ENCODE data around the gene CNTNAP4. TPM values are rescaled to one million over a fixed set of nuclear protein-coding genes. Genes with fewer than 3 reads are reported as not detected.

CNTNAP4 gene
- total RNA-seq, 3 donors from 2014 or later: not detected

DNA sequence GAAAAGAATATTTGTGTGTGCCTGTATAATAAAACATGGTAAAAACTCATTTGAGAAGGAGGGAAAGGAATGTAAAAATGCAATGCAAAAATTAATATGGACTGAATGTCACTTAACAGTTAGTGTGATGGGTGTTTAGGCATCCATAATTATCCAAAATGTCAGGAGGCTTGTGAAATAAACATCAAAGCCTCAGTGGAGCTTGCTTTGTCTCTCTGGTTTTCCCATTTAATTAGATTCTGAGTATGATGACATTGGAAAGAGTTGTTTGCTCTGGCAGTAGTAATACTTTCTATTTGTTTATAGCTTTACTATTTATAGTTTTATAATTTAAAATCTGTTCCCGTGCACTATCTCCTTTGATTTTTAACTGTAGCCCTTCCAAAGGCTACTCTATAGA is 51.9 kb downstream of the CNTNAP4 start:
- Histone ChIP-seq H3K4me1 (no peaks in the 10 kb centered on the region), H3K9me3 (no peaks in the 10 kb centered on the region), H3K36me3 (no peaks in the 10 kb centered on the region), H3K4me3 (no peak overlapping the region), H3K27ac (no peak overlapping the region), H3K27me3 (no peaks in the 10 kb centered on the region)
- no peak for TF ChIP-seq POLR2AphosphoS5 (IDR thresholded peaks at IDR 0.05)
- TF ChIP-seq, protein P1, sequence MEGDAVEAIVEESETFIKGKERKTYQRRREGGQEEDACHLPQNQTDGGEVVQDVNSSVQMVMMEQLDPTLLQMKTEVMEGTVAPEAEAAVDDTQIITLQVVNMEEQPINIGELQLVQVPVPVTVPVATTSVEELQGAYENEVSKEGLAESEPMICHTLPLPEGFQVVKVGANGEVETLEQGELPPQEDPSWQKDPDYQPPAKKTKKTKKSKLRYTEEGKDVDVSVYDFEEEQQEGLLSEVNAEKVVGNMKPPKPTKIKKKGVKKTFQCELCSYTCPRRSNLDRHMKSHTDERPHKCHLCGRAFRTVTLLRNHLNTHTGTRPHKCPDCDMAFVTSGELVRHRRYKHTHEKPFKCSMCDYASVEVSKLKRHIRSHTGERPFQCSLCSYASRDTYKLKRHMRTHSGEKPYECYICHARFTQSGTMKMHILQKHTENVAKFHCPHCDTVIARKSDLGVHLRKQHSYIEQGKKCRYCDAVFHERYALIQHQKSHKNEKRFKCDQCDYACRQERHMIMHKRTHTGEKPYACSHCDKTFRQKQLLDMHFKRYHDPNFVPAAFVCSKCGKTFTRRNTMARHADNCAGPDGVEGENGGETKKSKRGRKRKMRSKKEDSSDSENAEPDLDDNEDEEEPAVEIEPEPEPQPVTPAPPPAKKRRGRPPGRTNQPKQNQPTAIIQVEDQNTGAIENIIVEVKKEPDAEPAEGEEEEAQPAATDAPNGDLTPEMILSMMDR (IDR thresholded peaks at IDR 0.05): no peak
- TF ChIP-seq POLR2A (IDR thresholded peaks at IDR 0.05): no peak
- no peak for DNase-seq (ENCODE audit: low spot score in 2 of 2)
- intact Hi-C loops (cut with DNase I; ENCODE audit: low total_unique reads): no loop called here

DNA sequence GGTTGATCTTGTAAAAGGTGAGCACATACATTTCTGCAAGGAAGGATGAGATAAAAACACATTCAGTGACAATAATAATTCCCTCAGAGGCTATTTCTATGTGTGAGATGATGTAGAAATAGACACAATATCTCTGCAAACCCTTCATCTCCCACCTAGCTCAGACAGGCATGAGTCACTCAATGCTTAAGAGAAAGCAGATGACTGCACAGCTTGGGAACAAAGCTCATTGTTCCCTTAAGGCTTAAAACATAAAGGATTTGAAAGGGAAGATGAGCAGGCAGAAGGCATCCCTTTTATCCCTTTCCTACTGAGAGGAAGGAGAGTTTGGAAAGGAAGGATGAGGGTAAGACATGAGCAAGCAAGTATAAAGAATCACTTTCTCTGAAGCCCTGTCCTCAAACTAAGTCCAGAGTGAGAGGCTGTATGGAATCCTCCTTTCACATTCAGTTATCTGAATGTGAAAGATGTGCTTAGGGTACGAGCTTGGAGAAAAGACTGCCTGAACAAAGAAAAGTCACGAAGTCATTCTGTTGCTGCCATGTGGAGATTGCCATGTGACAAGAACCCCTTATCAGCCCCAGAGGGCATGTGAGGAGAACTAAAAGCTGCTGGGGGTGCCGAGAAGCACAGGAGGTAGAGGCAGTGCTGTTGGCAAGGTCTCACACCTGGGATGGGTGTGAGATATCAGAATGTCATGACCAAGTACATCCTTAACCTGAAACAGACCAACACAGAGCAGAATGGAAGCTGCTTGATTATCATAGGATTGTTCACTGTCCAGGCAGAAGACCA is 58.2 kb downstream of the CNTNAP4 start:
- Histone ChIP-seq H3K27ac (no peak overlapping the region), H3K4me3 (no peak overlapping the region), H3K36me3 (no peaks in the 10 kb centered on the region), H3K27me3 (no peaks in the 10 kb centered on the region), H3K9me3 (peaks cover 4 to 7% of the 10 kb centered on the region in 2 donors), H3K4me1 (no peaks in the 10 kb centered on the region)
- intact Hi-C loops (cut with DNase I; ENCODE audit: low total_unique reads): no loop called here
- TF ChIP-seq, protein P1 (IDR thresholded peaks at IDR 0.05): no peak
- TF ChIP-seq POLR2A (IDR thresholded peaks at IDR 0.05) (no peak), POLR2AphosphoS5 (IDR thresholded peaks at IDR 0.05) (no peak)
- no peak for DNase-seq (ENCODE audit: low spot score in 2 of 2)

DNA sequence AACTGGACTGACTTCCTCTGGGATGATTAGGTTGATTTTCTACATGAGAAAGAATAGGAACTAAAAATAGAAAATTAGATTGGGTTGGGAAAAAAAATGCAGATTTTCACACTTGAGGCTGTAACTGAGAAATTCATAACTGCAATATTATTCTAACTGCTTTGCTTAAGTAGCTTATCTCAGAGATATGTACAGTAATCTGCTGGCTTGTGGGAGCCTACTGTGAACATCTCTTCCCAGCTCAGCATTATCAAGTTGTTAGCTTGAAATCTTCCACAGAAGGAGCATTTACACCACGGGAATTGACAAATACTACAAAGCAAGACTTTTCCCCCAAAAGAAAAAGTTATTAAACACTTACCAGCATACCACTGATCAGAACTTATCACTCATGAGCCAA is 58.9 kb downstream of the CNTNAP4 start:
- TF ChIP-seq POLR2AphosphoS5 (IDR thresholded peaks at IDR 0.05) (no peak), POLR2A (IDR thresholded peaks at IDR 0.05) (no peak)
- TF ChIP-seq, protein P1 (IDR thresholded peaks at IDR 0.05): no peak
- H3K27ac ChIP-seq: no peak overlapping the region
- H3K27me3 ChIP-seq: no peaks in the 10 kb centered on the region
- H3K4me1 ChIP-seq: no peaks in the 10 kb centered on the region
- no peak overlapping the region for H3K4me3 ChIP-seq
- H3K36me3 ChIP-seq: no peaks in the 10 kb centered on the region
- H3K9me3 ChIP-seq: peaks cover 4 to 7% of the 10 kb centered on the region in 2 donors
- no peak for DNase-seq (ENCODE audit: low spot score in 2 of 2)
- intact Hi-C loops (cut with DNase I; ENCODE audit: low total_unique reads): no loop called here

DNA sequence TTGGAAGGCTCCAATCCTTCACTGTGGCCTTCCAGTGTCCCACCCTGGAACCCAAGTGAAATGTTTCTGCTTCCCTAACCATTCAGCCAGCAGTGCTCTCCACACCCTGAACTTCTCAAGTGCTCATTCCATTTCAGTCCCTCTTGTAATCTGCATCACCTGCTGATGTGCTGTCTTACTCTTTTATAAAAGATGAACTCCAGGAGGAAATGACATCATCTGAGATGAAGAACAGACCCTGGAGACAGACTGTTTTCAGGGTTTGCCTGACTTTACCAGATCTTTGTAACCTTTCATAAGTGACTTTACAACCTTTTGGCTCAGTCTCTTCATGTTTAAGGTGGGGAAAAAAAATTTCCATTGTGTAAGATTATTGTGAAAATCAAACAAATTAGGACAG is 61.3 kb downstream of the CNTNAP4 start:
- DNase-seq (ENCODE audit: low spot score in 2 of 2): no peak
- no peak for TF ChIP-seq POLR2A (IDR thresholded peaks at IDR 0.05)
- no peak for TF ChIP-seq POLR2AphosphoS5 (IDR thresholded peaks at IDR 0.05)
- TF ChIP-seq, protein P1 (IDR thresholded peaks at IDR 0.05): no peak
- Histone ChIP-seq H3K4me1 (no peaks in the 10 kb centered on the region), H3K4me3 (no peak overlapping the region), H3K27ac (no peak overlapping the region), H3K9me3 (peaks cover 4 to 7% of the 10 kb centered on the region in 2 donors), H3K27me3 (no peaks in the 10 kb centered on the region), H3K36me3 (no peaks in the 10 kb centered on the region)
- intact Hi-C loops (cut with DNase I; ENCODE audit: low total_unique reads): no loop called here

DNA sequence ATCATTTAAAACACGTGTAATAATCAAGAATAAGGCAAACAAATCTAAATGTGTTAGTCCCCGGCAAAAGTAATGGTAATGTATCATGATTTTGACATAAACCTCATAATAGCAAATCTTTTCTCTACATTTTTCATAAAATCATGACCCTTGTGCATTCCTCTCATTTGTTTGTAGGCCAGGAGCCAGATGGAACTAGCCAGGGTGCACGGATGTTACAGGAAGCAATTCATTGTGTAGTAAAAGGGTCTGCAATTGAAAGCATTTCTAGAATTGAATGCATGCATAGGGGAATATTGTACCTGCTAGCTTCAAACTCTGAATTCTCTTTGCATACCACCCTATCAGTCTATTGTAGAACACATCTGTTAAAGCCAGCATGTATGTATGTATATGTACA is 66.6 kb downstream of the CNTNAP4 start:
- Histone ChIP-seq H3K27me3 (no peaks in the 10 kb centered on the region), H3K27ac (no peak overlapping the region), H3K9me3 (no peaks in the 10 kb centered on the region), H3K36me3 (no peaks in the 10 kb centered on the region), H3K4me3 (no peak overlapping the region), H3K4me1 (no peaks in the 10 kb centered on the region)
- intact Hi-C loops (cut with DNase I; ENCODE audit: low total_unique reads): no loop called here
- TF ChIP-seq, protein P1 (IDR thresholded peaks at IDR 0.05): no peak
- no peak for TF ChIP-seq POLR2A (IDR thresholded peaks at IDR 0.05)
- no peak for TF ChIP-seq POLR2AphosphoS5 (IDR thresholded peaks at IDR 0.05)
- no peak for DNase-seq (ENCODE audit: low spot score in 2 of 2)
